ENCODE data around the gene KRT73.

- TF ChIP-seq POLR2A (IDR thresholded peaks at IDR 0.05; ENCODE audit: low read depth, low read length) (no peak), CTCF (IDR thresholded peaks at IDR 0.05; ENCODE audit: extremely low read depth in 1 of 2, insufficient read depth in 1 of 2, low read depth in 1 of 2, low read length in 2 of 2) (no peak), POLR2AphosphoS5 (IDR thresholded peaks at IDR 0.05; ENCODE audit: insufficient read depth, low read depth, low read length) (no peak), EZH2 (IDR thresholded peaks at IDR 0.05; ENCODE audit: borderline replicate concordance, low read depth, low read length, severe bottlenecking) (no peak)
Observed at GRCh38 chr12:52618866-52619265, 507 bp upstream of the KRT73 start.
